HepG2 (cell line): ENCODE data around the gene CSAG3. TPM values are rescaled to one million over a fixed set of nuclear protein-coding genes. Genes with fewer than 3 reads are reported as not detected.
"Not testable (repeated sequence)": the region's sequence is repeated elsewhere in the genome, so short reads cannot be mapped to it uniquely, and the experiment has no call there.

Experiments
- ATAC-seq: fragments of 200-7000 bp; cut with Tn5 transposase; 3 replicates; pipeline ENCODE4 v1.9.1; 2020; ENCODE audit warnings: mild to moderate bottlenecking, moderate library complexity
- BruUV-seq: library from RNA; stranded (reverse); fragments of 400-500 nt; replicated peaks from 2 replicates; lab custom pipeline; 2021; lab: Mats Ljungman, UMichigan
- CTCF ChIA-PET: fragments of 300-600 bp; formaldehyde crosslinking; extraction: SDS; loops from one replicate; lab custom pipeline; 2021; ENCODE audit warnings: low total read pairs, inconsistent platforms, low intra/inter-chr PET ratio; lab: Yijun Ruan, JAX
- POLR2A ChIA-PET: fragments of 350-600 bp; sonication (Branson Sonifier 250); formaldehyde crosslinking; loops from one replicate; lab custom pipeline; 2020; ENCODE audit warnings: antibody characterized with exemption, inconsistent platforms; lab: Yijun Ruan, JAX
- DNase-seq: peaks from one replicate; pipeline ENCODE4 v3.0.0-alpha.2; 2015; ENCODE audit warnings: low spot score
- FAIRE-seq: peaks from 3 replicates; lab custom pipeline; 2011; peaks lifted over from hg19 to GRCh38; lab: Jason Lieb, UNC
- H2AFZ ChIP-seq: one replicate; pipeline ENCODE4 v1.6.1; 2011; ENCODE audit warnings: low read length, inconsistent platforms
- H3K27ac ChIP-seq: fragments of 300-600 bp; 3 replicates; pipeline ENCODE4 v1.8.0; 2011; ENCODE audit warnings: mixed run types, mild to moderate bottlenecking, mixed read lengths, low read length, inconsistent platforms; ENCODE audit not compliant: insufficient read depth; ENCODE audit errors: extremely low read length
- H3K27me3 ChIP-seq, 2 experiments: fragments of 200-600 bp in 1 of 2; 2 replicates in 1 of 2; 3 replicates in 1 of 2; pipeline versions ENCODE4 v1.6.0 to v1.8.0; 2011; ENCODE audit warnings: low read length in 2 of 2, mild to moderate bottlenecking in 2 of 2, moderate library complexity in 2 of 2, inconsistent platforms in 1 of 2; ENCODE audit not compliant: insufficient read depth in 2 of 2, control insufficient read depth in 1 of 2
- H3K36me3 ChIP-seq, 2 experiments: fragments of 200-600 bp in 1 of 2; replicated peaks in 1 of 2; 2 replicates in 1 of 2; 3 replicates in 1 of 2; pipeline versions ENCODE4 v1.5.1 to v1.8.0; 2011; ENCODE audit warnings: low read length in 2 of 2, inconsistent platforms in 1 of 2; ENCODE audit not compliant: insufficient read depth in 2 of 2, control insufficient read depth in 1 of 2
- H3K4me1 ChIP-seq: 2 replicates; pipeline ENCODE4 v1.5.1; 2012; ENCODE audit warnings: low read length, inconsistent platforms; ENCODE audit not compliant: insufficient read depth
- H3K4me2 ChIP-seq: 2 replicates; pipeline ENCODE4 v1.6.0; 2011; ENCODE audit warnings: low read depth, low read length, inconsistent platforms
- H3K4me3 ChIP-seq, 3 experiments: fragments of 200-600 bp in 1 of 3; sonication (generic), shearing (Covaris generic) in 1 of 3; replicated peaks in 1 of 3; 2 replicates each; pipeline ENCODE4 v1.5.1; 2011 to 2016; ENCODE audit warnings: low read length in 3 of 3, inconsistent platforms in 2 of 3, low read depth in 2 of 3, mild to moderate bottlenecking in 2 of 3, control low read depth in 1 of 3, mixed read lengths in 1 of 3; ENCODE audit not compliant: insufficient read depth in 1 of 3
- H3K79me2 ChIP-seq: one replicate; pipeline ENCODE4 v1.6.1; 2011; ENCODE audit warnings: low read length, inconsistent platforms; ENCODE audit not compliant: insufficient read depth
- H3K9ac ChIP-seq: 2 replicates; pipeline ENCODE4 v1.6.0; 2011; ENCODE audit warnings: mild to moderate bottlenecking, low read depth, low read length, inconsistent platforms; ENCODE audit not compliant: insufficient read depth
- H3K9me3 ChIP-seq: 2 replicates; pipeline ENCODE4 v1.5.1; 2012; ENCODE audit warnings: mild to moderate bottlenecking, low read length
- H4K20me1 ChIP-seq: 2 replicates; pipeline ENCODE4 v1.6.0; 2011; ENCODE audit warnings: inconsistent platforms, mild to moderate bottlenecking, low read length, moderate library complexity; ENCODE audit not compliant: insufficient read depth
- CTCF ChIP-seq: sonication (generic); formaldehyde crosslinking; IDR thresholded peaks from 2 replicates; pipeline ENCODE4 v1.5.0; 2020; ENCODE audit warnings: mild to moderate bottlenecking, missing genetic modification reagents, moderate library complexity
- MAFF ChIP-seq: IDR thresholded peaks from 2 replicates; pipeline ENCODE4 v1.6.1; 2011; ENCODE audit warnings: low read depth, low read length, improper control_type of control experiment
- ONECUT2 ChIP-seq: sonication (generic); formaldehyde crosslinking; IDR thresholded peaks from 2 replicates; pipeline ENCODE4 v1.4.0; 2020; ENCODE audit warnings: missing genetic modification reagents
- ZNF121 ChIP-seq: sonication (generic); formaldehyde crosslinking; IDR thresholded peaks from 2 replicates; pipeline ENCODE4 v1.5.0; 2020; ENCODE audit warnings: mild to moderate bottlenecking, missing genetic modification reagents
- ZNF124 ChIP-seq: sonication (generic); formaldehyde crosslinking; IDR thresholded peaks from 2 replicates; pipeline ENCODE4 v1.4.0; 2020; ENCODE audit warnings: missing genetic modification reagents
- WGBS: methylation state at CpG from one replicate; pipeline ENCODE4 v1.1.6; 2017; ENCODE audit warnings: low lambda C conversion rate; 5-methylcytosine and 5-hydroxymethylcytosine counted together
- in situ Hi-C: cut with HindIII; loops from 2 replicates; pipeline ENCODE4 v1.10.0; 2017; ENCODE audit warnings: low pct_unique_long_range_greater_than_20kb; ENCODE audit not compliant: extremely low pct_ligation_motif_present
- intact Hi-C: fragments of 100-400 bp; cut with micrococcal nuclease; formaldehyde crosslinking; loops from one replicate; pipeline ENCODE4 v1.10.0; 2022; ENCODE audit not compliant: unreplicated experiment
- polyA plus RNA-seq, 8 experiments: library from polyadenylated mRNA; depleted of rRNA in 3 of 8; stranded (reverse) in 7 of 8; unstranded in 1 of 8; fragments of >200 nt; fragmentation: Illumina TruSeq in 4 of 8; extraction: Trizol in 4 of 8; gene quantifications; 2 replicates each; pipeline versions ENCODE4 v1.2.1 to v1.2.3, GENCODE V29; 2011 to 2016; ENCODE audit warnings: low read depth in 4 of 8, missing spikeins in 1 of 8, mixed read lengths in 1 of 8; ENCODE audit not compliant: insufficient read depth in 1 of 8
- total RNA-seq, 5 experiments: library from RNA; depleted of rRNA; stranded (reverse); fragments of >200 nt; fragmentation: Illumina TruSeq; extraction: Trizol; gene quantifications; 2 replicates each; pipeline ENCODE4 v1.2.3, GENCODE V29; 2016; ENCODE audit warnings: low read depth in 1 of 5
- TF ChIP-seq, protein P1 (sequence below): sonication (generic); formaldehyde crosslinking; IDR thresholded peaks from 2 replicates; pipeline ENCODE4 v1.4.0; 2020; ENCODE audit warnings: missing genetic modification reagents
- TF ChIP-seq, protein P2 (sequence below): sonication (generic); formaldehyde crosslinking; IDR thresholded peaks from 2 replicates; pipeline ENCODE4 v1.4.0; 2020; ENCODE audit warnings: missing genetic modification reagents, borderline replicate concordance

The CSAG3 gene
- total and polyA plus RNA-seq, 2 of the 13 experiments (the other 11 are each of a cell fraction or from before 2014, with no cell fraction given) = not detected

- TF ChIP-seq, protein P1, sequence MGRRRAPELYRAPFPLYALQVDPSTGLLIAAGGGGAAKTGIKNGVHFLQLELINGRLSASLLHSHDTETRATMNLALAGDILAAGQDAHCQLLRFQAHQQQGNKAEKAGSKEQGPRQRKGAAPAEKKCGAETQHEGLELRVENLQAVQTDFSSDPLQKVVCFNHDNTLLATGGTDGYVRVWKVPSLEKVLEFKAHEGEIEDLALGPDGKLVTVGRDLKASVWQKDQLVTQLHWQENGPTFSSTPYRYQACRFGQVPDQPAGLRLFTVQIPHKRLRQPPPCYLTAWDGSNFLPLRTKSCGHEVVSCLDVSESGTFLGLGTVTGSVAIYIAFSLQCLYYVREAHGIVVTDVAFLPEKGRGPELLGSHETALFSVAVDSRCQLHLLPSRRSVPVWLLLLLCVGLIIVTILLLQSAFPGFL (CRISPR knock-in tag) = no peak
- no peak for TF ChIP-seq ZNF121 (CRISPR knock-in tag)
- TF ChIP-seq, protein P2, sequence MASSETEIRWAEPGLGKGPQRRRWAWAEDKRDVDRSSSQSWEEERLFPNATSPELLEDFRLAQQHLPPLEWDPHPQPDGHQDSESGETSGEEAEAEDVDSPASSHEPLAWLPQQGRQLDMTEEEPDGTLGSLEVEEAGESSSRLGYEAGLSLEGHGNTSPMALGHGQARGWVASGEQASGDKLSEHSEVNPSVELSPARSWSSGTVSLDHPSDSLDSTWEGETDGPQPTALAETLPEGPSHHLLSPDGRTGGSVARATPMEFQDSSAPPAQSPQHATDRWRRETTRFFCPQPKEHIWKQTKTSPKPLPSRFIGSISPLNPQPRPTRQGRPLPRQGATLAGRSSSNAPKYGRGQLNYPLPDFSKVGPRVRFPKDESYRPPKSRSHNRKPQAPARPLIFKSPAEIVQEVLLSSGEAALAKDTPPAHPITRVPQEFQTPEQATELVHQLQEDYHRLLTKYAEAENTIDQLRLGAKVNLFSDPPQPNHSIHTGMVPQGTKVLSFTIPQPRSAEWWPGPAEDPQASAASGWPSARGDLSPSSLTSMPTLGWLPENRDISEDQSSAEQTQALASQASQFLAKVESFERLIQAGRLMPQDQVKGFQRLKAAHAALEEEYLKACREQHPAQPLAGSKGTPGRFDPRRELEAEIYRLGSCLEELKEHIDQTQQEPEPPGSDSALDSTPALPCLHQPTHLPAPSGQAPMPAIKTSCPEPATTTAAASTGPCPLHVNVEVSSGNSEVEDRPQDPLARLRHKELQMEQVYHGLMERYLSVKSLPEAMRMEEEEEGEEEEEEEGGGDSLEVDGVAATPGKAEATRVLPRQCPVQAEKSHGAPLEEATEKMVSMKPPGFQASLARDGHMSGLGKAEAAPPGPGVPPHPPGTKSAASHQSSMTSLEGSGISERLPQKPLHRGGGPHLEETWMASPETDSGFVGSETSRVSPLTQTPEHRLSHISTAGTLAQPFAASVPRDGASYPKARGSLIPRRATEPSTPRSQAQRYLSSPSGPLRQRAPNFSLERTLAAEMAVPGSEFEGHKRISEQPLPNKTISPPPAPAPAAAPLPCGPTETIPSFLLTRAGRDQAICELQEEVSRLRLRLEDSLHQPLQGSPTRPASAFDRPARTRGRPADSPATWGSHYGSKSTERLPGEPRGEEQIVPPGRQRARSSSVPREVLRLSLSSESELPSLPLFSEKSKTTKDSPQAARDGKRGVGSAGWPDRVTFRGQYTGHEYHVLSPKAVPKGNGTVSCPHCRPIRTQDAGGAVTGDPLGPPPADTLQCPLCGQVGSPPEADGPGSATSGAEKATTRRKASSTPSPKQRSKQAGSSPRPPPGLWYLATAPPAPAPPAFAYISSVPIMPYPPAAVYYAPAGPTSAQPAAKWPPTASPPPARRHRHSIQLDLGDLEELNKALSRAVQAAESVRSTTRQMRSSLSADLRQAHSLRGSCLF (CRISPR knock-in tag) = no peak
- no peak for TF ChIP-seq MAFF
- TF ChIP-seq ZNF124 = no peak
- no peak for TF ChIP-seq CTCF (CRISPR knock-in tag)
- TF ChIP-seq ONECUT2 (CRISPR knock-in tag) = no peak
- TF ChIP-seq, all 625 proteins: peak for 0
Observed at GRCh38 chrX:152733261-152733975, 25.6 kb upstream of the CSAG3 start, which contains the start of the genes CSAG1 and MAGEA12 (continued).

DNA sequence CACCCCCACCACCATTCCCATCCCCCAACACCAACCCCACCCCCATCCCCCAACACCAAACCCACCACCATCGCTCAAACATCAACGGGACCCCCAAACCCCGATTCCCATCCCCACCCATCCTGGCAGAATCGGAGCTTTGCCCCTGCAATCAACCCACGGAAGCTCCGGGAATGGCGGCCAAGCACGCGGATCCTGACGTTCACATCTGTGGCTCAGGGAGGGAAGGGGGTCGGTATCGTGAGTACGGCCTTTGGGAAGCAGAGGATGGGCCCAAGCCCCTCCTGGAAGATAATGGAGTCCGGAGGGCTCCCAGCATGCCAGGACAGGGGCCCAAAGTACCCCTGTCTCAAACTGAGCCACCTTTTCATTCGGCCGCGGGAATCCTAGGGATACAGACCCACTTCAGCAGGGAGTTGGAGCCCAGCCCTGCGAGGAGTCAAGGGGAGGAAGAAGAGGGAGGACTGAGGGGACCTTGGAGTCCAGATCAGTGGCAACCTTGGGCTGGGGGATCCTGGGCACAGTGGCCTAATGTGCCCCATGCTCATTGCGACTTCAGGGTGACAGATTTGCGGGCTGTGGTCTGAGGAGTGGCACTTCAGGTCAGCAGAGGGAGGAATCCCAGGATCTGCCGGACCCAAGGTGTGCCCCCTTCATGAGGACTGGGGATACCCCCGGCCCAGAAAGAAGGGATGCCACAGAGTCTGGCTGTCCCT is 24.7 kb upstream of the CSAG3 start:
- H4K20me1 ChIP-seq, H3K4me3 ChIP-seq, intact Hi-C loops, H3K27me3 ChIP-seq, H2AFZ ChIP-seq, H3K9me3 ChIP-seq, ATAC-seq, H3K27ac ChIP-seq, FAIRE-seq, BruUV-seq, POLR2A ChIA-PET, H3K36me3 ChIP-seq, H3K4me2 ChIP-seq, H3K79me2 ChIP-seq, H3K4me1 ChIP-seq, H3K9ac ChIP-seq, DNase-seq, CTCF ChIA-PET, in situ Hi-C loops: not testable (repeated sequence)
- no CpG with 5 or more reads among the region's 22 CpGs for WGBS
